Adrenal gland (tissue), 5 donors: ENCODE data around the gene PAX5.

ENCODE experiments used
- POLR2A ChIP-seq, 2 donors: fragments of 450-650 bp; IDR thresholded peaks; one replicate each; pipeline ENCODE4 v1.6.1; 2017; ENCODE audit warnings: antibody characterized with exemption in 2 of 2, mild to moderate bottlenecking in 2 of 2, moderate library complexity in 1 of 2
- TF ChIP-seq, protein P1 (sequence below), 6 experiments: fragments of 450-650 bp in 4 of 6; fragments of 200-600 bp in 2 of 6; sonication (generic) in 1 of 6; IDR thresholded peaks; 1 replicate in 5 of 6; 2 replicates in 1 of 6; pipeline versions ENCODE4 v1.5.1 to v1.8.0; 2016 to 2021; ENCODE audit warnings: antibody characterized with exemption in 6 of 6, mild to moderate bottlenecking in 2 of 6, moderate library complexity in 1 of 6
- donor health status: DM: no; HTN: no; CAD: no.

DNA sequence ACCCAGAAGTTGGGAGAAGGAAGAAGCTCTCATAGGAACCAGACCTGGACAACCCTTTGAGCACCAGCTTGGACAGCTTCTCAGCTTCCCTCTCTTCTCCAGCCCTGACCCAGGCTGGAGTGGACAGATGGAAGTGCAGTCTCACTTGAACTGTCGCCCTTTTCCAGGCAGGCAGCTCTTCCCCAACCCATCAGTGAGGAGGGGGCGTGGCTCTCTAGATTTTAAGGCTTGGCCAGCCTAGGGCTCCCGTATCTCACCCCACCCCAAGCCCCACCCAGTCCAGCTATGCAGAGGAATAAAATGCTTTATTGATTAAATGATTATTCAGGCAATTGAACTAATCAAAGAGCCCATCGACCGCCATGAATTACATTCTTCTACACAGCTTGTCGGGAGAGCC is 2.2 kb downstream of the PAX5 start:
- TF ChIP-seq POLR2A (IDR thresholded peaks at IDR 0.05), result no peak
- TF ChIP-seq, protein P1, sequence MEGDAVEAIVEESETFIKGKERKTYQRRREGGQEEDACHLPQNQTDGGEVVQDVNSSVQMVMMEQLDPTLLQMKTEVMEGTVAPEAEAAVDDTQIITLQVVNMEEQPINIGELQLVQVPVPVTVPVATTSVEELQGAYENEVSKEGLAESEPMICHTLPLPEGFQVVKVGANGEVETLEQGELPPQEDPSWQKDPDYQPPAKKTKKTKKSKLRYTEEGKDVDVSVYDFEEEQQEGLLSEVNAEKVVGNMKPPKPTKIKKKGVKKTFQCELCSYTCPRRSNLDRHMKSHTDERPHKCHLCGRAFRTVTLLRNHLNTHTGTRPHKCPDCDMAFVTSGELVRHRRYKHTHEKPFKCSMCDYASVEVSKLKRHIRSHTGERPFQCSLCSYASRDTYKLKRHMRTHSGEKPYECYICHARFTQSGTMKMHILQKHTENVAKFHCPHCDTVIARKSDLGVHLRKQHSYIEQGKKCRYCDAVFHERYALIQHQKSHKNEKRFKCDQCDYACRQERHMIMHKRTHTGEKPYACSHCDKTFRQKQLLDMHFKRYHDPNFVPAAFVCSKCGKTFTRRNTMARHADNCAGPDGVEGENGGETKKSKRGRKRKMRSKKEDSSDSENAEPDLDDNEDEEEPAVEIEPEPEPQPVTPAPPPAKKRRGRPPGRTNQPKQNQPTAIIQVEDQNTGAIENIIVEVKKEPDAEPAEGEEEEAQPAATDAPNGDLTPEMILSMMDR (IDR thresholded peaks at IDR 0.05), result no peak
